Measurements from ENCODE around the gene ZMYND8. TPM values are rescaled to one million over a fixed set of nuclear protein-coding genes. Genes with fewer than 3 reads are reported as not detected.
"Not testable (repeated sequence)": the region's sequence is repeated elsewhere in the genome, so short reads cannot be mapped to it uniquely, and the experiment has no call there.

The ZMYND8 gene
- total RNA-seq, 2 donors from 2014 or later, result 42.7 to 50.3 TPM

GRCh38 chr20:47206552-47206951, 149.9 kb downstream of the ZMYND8 start:
- H3K27ac Mint-ChIP-seq; H3K4me1 Mint-ChIP-seq; H3K9me3 ChIP-seq (ENCODE audit: control insufficient read depth, low read length, poor library complexity, severe bottlenecking); H3K4me3 Mint-ChIP-seq; ATAC-seq; DNase-seq; H3K27me3 Mint-ChIP-seq; H3K36me3 Mint-ChIP-seq (ENCODE audit: low read depth): not testable (repeated sequence)

- Mint-ChIP-seq H3K4me3 (no peak overlapping the region), H3K27ac (no peak overlapping the region), H3K4me1 (peaks cover 6% of the 10 kb centered on the region), H3K36me3 (ENCODE audit: low read depth) (peaks cover 2% of the 10 kb centered on the region), H3K27me3 (no peaks in the 10 kb centered on the region)
- DNase-seq, result peak in 1 of 3 donors; percentile 44
- no peaks in the 10 kb centered on the region for H3K9me3 ChIP-seq (ENCODE audit: control insufficient read depth, low read length, poor library complexity, severe bottlenecking)
- peak; percentile 85 for ATAC-seq
Observed at GRCh38 chr20:47205577-47206123, 150.8 kb downstream of the ZMYND8 start.

- H3K27me3 Mint-ChIP-seq; H3K4me3 Mint-ChIP-seq; H3K4me1 Mint-ChIP-seq; H3K27ac Mint-ChIP-seq; H3K36me3 Mint-ChIP-seq (ENCODE audit: low read depth); DNase-seq; ATAC-seq; H3K9me3 ChIP-seq (ENCODE audit: control insufficient read depth, low read length, poor library complexity, severe bottlenecking): not testable (repeated sequence)
Observed at GRCh38 chr20:47204850-47205122, 151.7 kb downstream of the ZMYND8 start.

- no peaks in the 10 kb centered on the region for H3K9me3 ChIP-seq (ENCODE audit: control insufficient read depth, low read length, poor library complexity, severe bottlenecking)
- Mint-ChIP-seq H3K27me3 (no peaks in the 10 kb centered on the region), H3K36me3 (ENCODE audit: low read depth) (no peaks in the 10 kb centered on the region), H3K4me1 (peaks cover 6% of the 10 kb centered on the region), H3K4me3 (no peak overlapping the region), H3K27ac (no peak overlapping the region)
- no peak for ATAC-seq
- DNase-seq, result no peak
Observed at GRCh38 chr20:47204008-47204849, 152.3 kb downstream of the ZMYND8 start.

- Mint-ChIP-seq H3K36me3 (ENCODE audit: low read depth) (no peaks in the 10 kb centered on the region), H3K4me1 (peaks cover 6% of the 10 kb centered on the region), H3K4me3 (no peak overlapping the region), H3K27ac (no peak overlapping the region), H3K27me3 (no peaks in the 10 kb centered on the region)
- H3K9me3 ChIP-seq (ENCODE audit: control insufficient read depth, low read length, poor library complexity, severe bottlenecking), result no peaks in the 10 kb centered on the region
- ATAC-seq (no peak), DNase-seq (no peak)
Observed at GRCh38 chr20:47202733-47203667, 153.5 kb downstream of the ZMYND8 start.

GRCh38 chr20:47201074-47201730, 155.3 kb downstream of the ZMYND8 start:
- no peak overlapping the region for H3K27ac Mint-ChIP-seq
- ATAC-seq, result no peak

GRCh38 chr20:47198996-47199552, 157.4 kb downstream of the ZMYND8 start:
- H3K27me3 Mint-ChIP-seq, result peaks cover 6% of the 10 kb centered on the region
- ATAC-seq (no peak), DNase-seq (no peak)
- no peaks in the 10 kb centered on the region for H3K9me3 ChIP-seq (ENCODE audit: control insufficient read depth, low read length, poor library complexity, severe bottlenecking)
- peak overlapping the region; percentile 3 for H3K27ac Mint-ChIP-seq
- H3K36me3 Mint-ChIP-seq (ENCODE audit: low read depth), result no peaks in the 10 kb centered on the region
- H3K4me3 Mint-ChIP-seq, result no peak overlapping the region
- H3K4me1 Mint-ChIP-seq, result peaks cover 5% of the 10 kb centered on the region

More at GRCh38 chr20:47201074-47201730, 155.3 kb downstream of the ZMYND8 start:
- H3K4me1 Mint-ChIP-seq, result peaks cover 8% of the 10 kb centered on the region
- H3K27me3 Mint-ChIP-seq, result no peaks in the 10 kb centered on the region
- no peaks in the 10 kb centered on the region for H3K36me3 Mint-ChIP-seq (ENCODE audit: low read depth)
- H3K4me3 Mint-ChIP-seq, result no peak overlapping the region
- DNase-seq, result no peak
- H3K9me3 ChIP-seq (ENCODE audit: control insufficient read depth, low read length, poor library complexity, severe bottlenecking), result no peaks in the 10 kb centered on the region

- no peaks in the 10 kb centered on the region for H3K36me3 Mint-ChIP-seq (ENCODE audit: low read depth)
- no peak overlapping the region for H3K4me3 Mint-ChIP-seq
- H3K27me3 Mint-ChIP-seq, result peaks cover 6% of the 10 kb centered on the region
- H3K4me1 Mint-ChIP-seq, result peaks cover 5% of the 10 kb centered on the region
- H3K27ac Mint-ChIP-seq, result no peak overlapping the region
- H3K9me3 ChIP-seq (ENCODE audit: control insufficient read depth, low read length, poor library complexity, severe bottlenecking), result no peaks in the 10 kb centered on the region
- DNase-seq (no peak), ATAC-seq (no peak)
Observed at GRCh38 chr20:47198254-47198671, 158.2 kb downstream of the ZMYND8 start.

GRCh38 chr20:47196091-47197081, 160.1 kb downstream of the ZMYND8 start:
- H3K36me3 Mint-ChIP-seq (ENCODE audit: low read depth), result no peaks in the 10 kb centered on the region
- H3K4me3 Mint-ChIP-seq, result no peak overlapping the region
- H3K27ac Mint-ChIP-seq, result no peak overlapping the region
- ATAC-seq (peak; percentile 84), DNase-seq (peak; percentile 51 to 63 (median 56))
- peaks cover 5% of the 10 kb centered on the region for H3K4me1 Mint-ChIP-seq
- H3K9me3 ChIP-seq (ENCODE audit: control insufficient read depth, low read length, poor library complexity, severe bottlenecking), result no peaks in the 10 kb centered on the region
- H3K27me3 Mint-ChIP-seq, result peaks cover 6% of the 10 kb centered on the region

- no peak overlapping the region for H3K4me3 Mint-ChIP-seq
- no peaks in the 10 kb centered on the region for H3K36me3 Mint-ChIP-seq (ENCODE audit: low read depth)
- H3K27me3 Mint-ChIP-seq, result peaks cover 6% of the 10 kb centered on the region
- no peak for DNase-seq
- no peaks in the 10 kb centered on the region for H3K9me3 ChIP-seq (ENCODE audit: control insufficient read depth, low read length, poor library complexity, severe bottlenecking)
- no peak overlapping the region for H3K27ac Mint-ChIP-seq
- no peak for ATAC-seq
- H3K4me1 Mint-ChIP-seq, result peaks cover 5% of the 10 kb centered on the region
Observed at GRCh38 chr20:47195573-47195972, 160.9 kb downstream of the ZMYND8 start.

- H3K36me3 Mint-ChIP-seq (ENCODE audit: low read depth), result no peaks in the 10 kb centered on the region
- H3K4me3 Mint-ChIP-seq, result no peak overlapping the region
- H3K4me1 Mint-ChIP-seq, result peaks cover 12% of the 10 kb centered on the region
- H3K9me3 ChIP-seq (ENCODE audit: control insufficient read depth, low read length, poor library complexity, severe bottlenecking), result no peaks in the 10 kb centered on the region
- no peak overlapping the region for H3K27ac Mint-ChIP-seq
- peaks cover 12% of the 10 kb centered on the region for H3K27me3 Mint-ChIP-seq
- no peak for ATAC-seq
- DNase-seq, result no peak
Observed at GRCh38 chr20:47191956-47192355, 164.5 kb downstream of the ZMYND8 start.

All from T-helper 17 cell (primary cell).